Activated CD8-positive, alpha-beta T cell treated with anti-CD3 and anti-CD28 coated beads for 36 hours (primary cell): Measurements from ENCODE around the gene PPP1R27. TPM values are rescaled to one million over a fixed set of nuclear protein-coding genes. Genes with fewer than 3 reads are reported as not detected.

Source experiments
- ATAC-seq: fragments of 200-7000 bp; cut with Tn5 transposase; one replicate; pipeline ENCODE4 v1.10.0; 2021; ENCODE audit warnings: mild to moderate bottlenecking, moderate library complexity
- CTCF ChIA-PET: fragments of 350-600 bp; sonication (Branson Sonifier 250); formaldehyde crosslinking; loops from one replicate; lab custom pipeline; 2021; ENCODE audit warnings: antibody characterized with exemption; lab: Charles Lee
- POLR2A ChIA-PET: fragments of 350-600 bp; sonication (Branson Sonifier 250); formaldehyde crosslinking; loops from one replicate; lab custom pipeline; 2021; ENCODE audit warnings: antibody characterized with exemption; lab: Charles Lee
- DNase-seq: peaks from one replicate; pipeline ENCODE4 v3.0.0-alpha.2; 2020
- H3K27ac Mint-ChIP-seq: one replicate; pipeline ENCODE4 v1.8.0; 2021; ENCODE audit warnings: mild to moderate bottlenecking, mixed read lengths
- H3K27me3 Mint-ChIP-seq: one replicate; pipeline ENCODE4 v1.8.0; 2021; ENCODE audit warnings: mixed read lengths
- H3K36me3 Mint-ChIP-seq: one replicate; pipeline ENCODE4 v1.8.0; 2021; ENCODE audit warnings: low read depth, mixed read lengths
- H3K4me1 Mint-ChIP-seq: one replicate; pipeline ENCODE4 v1.8.0; 2021; ENCODE audit warnings: low read depth, mixed read lengths
- H3K4me3 Mint-ChIP-seq: one replicate; pipeline ENCODE4 v1.8.0; 2021; ENCODE audit warnings: mild to moderate bottlenecking, moderate library complexity, mixed read lengths
- H3K9me3 Mint-ChIP-seq: one replicate; pipeline ENCODE4 v1.8.0; 2021; ENCODE audit warnings: mixed read lengths
- CTCF ChIP-seq: fragments of 200-600 bp; IDR thresholded peaks from one replicate; pipeline ENCODE4 v1.8.0; 2022; ENCODE audit warnings: antibody characterized with exemption, mild to moderate bottlenecking
- intact Hi-C: fragments of 100-400 bp; cut with micrococcal nuclease; formaldehyde crosslinking; loops from one replicate; pipeline ENCODE4 v1.10.0; 2022
- total RNA-seq, 2 experiments: library from RNA; stranded (reverse); gene quantifications; one replicate each; pipeline ENCODE4 v1.2.3, GENCODE V29; 2021

PPP1R27 gene
- total RNA-seq, 2 experiments from 2014 or later, result not detected

GRCh38 chr17:81807839-81808238, 27.0 kb downstream of the PPP1R27 start:
- ChIA-PET CTCF (interaction anchor here (1.6 kb wide), 1 partner anchor 77 kb away, joined by 5 read pairs; no protein-coding TSS in a partner anchor), POLR2A (interaction anchor here (0.9 to 1.4 kb wide), 2 partner anchors 13 to 14 kb away, joined by 4 read pairs; no protein-coding TSS in a partner anchor)
- no peaks in the 10 kb centered on the region for H3K9me3 Mint-ChIP-seq
- DNase-seq (no peak), ATAC-seq (no peak)
- no peak overlapping the region for H3K4me3 Mint-ChIP-seq
- H3K27me3 Mint-ChIP-seq, result peaks cover 20% of the 10 kb centered on the region
- TF ChIP-seq CTCF, result no peak
- intact Hi-C loops, result no loop called here
- no peak overlapping the region for H3K27ac Mint-ChIP-seq
- no peaks in the 10 kb centered on the region for H3K4me1 Mint-ChIP-seq
- no peaks in the 10 kb centered on the region for H3K36me3 Mint-ChIP-seq

GRCh38 chr17:81807210-81807719, 27.6 kb downstream of the PPP1R27 start:
- no peak overlapping the region for H3K4me3 Mint-ChIP-seq
- H3K9me3 Mint-ChIP-seq, result no peaks in the 10 kb centered on the region
- no peak overlapping the region for H3K27ac Mint-ChIP-seq
- no peak for TF ChIP-seq CTCF
- POLR2A ChIA-PET, result interaction anchor here (0.9 to 1.4 kb wide), 3 partner anchors 13 to 98 kb away, joined by 4 read pairs; no protein-coding TSS in a partner anchor
- peaks cover 26% of the 10 kb centered on the region for H3K27me3 Mint-ChIP-seq
- ATAC-seq (no peak), DNase-seq (no peak)
- H3K4me1 Mint-ChIP-seq, result no peaks in the 10 kb centered on the region
- intact Hi-C loops, result no loop called here
- CTCF ChIA-PET, result interaction anchor here (1.6 kb wide), 1 partner anchor 77 kb away, joined by 5 read pairs; no protein-coding TSS in a partner anchor
- H3K36me3 Mint-ChIP-seq, result no peaks in the 10 kb centered on the region

- ChIA-PET POLR2A (interaction anchor here (1.2 kb wide), 1 partner anchor 97 kb away, joined by 4 read pairs; no protein-coding TSS in a partner anchor), CTCF (interaction anchor here (1.6 kb wide), 1 partner anchor 76 kb away, joined by 5 read pairs; no protein-coding TSS in a partner anchor)
- Mint-ChIP-seq H3K36me3 (no peaks in the 10 kb centered on the region), H3K27ac (no peak overlapping the region), H3K9me3 (no peaks in the 10 kb centered on the region), H3K4me1 (no peaks in the 10 kb centered on the region), H3K27me3 (peaks cover 32% of the 10 kb centered on the region), H3K4me3 (no peak overlapping the region)
- intact Hi-C loops, result no loop called here
- ATAC-seq (no peak), DNase-seq (no peak)
- no peak for TF ChIP-seq CTCF
These were observed 28.2 kb downstream of the PPP1R27 start for GRCh38 chr17:81806461-81807209.

- ATAC-seq (no peak), DNase-seq (no peak)
- Mint-ChIP-seq H3K27me3 (peaks cover 36% of the 10 kb centered on the region), H3K4me3 (no peak overlapping the region), H3K4me1 (no peaks in the 10 kb centered on the region), H3K9me3 (no peaks in the 10 kb centered on the region), H3K36me3 (no peaks in the 10 kb centered on the region), H3K27ac (no peak overlapping the region)
- intact Hi-C loops, result no loop called here
- CTCF ChIA-PET, result no interaction called here
- TF ChIP-seq CTCF, result no peak
- POLR2A ChIA-PET, result interaction anchor here (0.9 to 1.2 kb wide), 2 partner anchors 47 to 96 kb away, joined by 3 to 4 read pairs; no protein-coding TSS in a partner anchor
These were observed 29.0 kb downstream of the PPP1R27 start for GRCh38 chr17:81805707-81806460.
